Right lobe of liver (tissue), 6 donors: Measurements from ENCODE around the gene OR6K3. TPM values are rescaled to one million over a fixed set of nuclear protein-coding genes. Genes with fewer than 3 reads are reported as not detected.
"Not testable (repeated sequence)": the region's sequence is repeated elsewhere in the genome, so short reads cannot be mapped to it uniquely, and the experiment has no call there.

Experiments
- ATAC-seq, 4 donors: fragments of 200-7000 bp; cut with Tn5 transposase; one replicate each; pipeline ENCODE4 v1.9.1; 2020; ENCODE audit warnings: mild to moderate bottlenecking in 4 of 4, moderate library complexity in 4 of 4
- DNase-seq, 3 donors: peaks; one replicate each; pipeline ENCODE4 v3.0.0-alpha.2; 2020
- H3K27ac ChIP-seq, 3 donors: fragments of 200-600 bp; one replicate each; pipeline ENCODE4 v1.8.0; 2022
- H3K27me3 ChIP-seq, 2 donors: fragments of 200-600 bp; one replicate each; pipeline ENCODE4 v1.8.0; 2022
- H3K36me3 ChIP-seq, 4 donors: fragments of 200-600 bp; sonication (generic) in 1 of 4; one replicate each; pipeline versions ENCODE4 v1.5.1 to v1.8.0; 2017 to 2022; ENCODE audit warnings: control low read depth in 1 of 4
- H3K4me1 ChIP-seq, 4 donors: fragments of 200-600 bp; sonication (generic) in 1 of 4; one replicate each; pipeline versions ENCODE4 v1.5.1 to v1.8.0; 2017 to 2022; ENCODE audit warnings: control low read depth in 1 of 4
- H3K4me3 ChIP-seq, 3 donors: fragments of 200-600 bp; one replicate each; pipeline ENCODE4 v1.8.0; 2022
- H3K9me3 ChIP-seq, 4 donors: fragments of 200-600 bp; sonication (generic) in 1 of 4; one replicate each; pipeline versions ENCODE4 v1.5.1 to v1.8.0; 2017 to 2022; ENCODE audit warnings: control low read depth in 1 of 4
- CTCF ChIP-seq, 4 donors: fragments of 200-600 bp in 3 of 4; fragments of 450-650 bp in 1 of 4; IDR thresholded peaks; one replicate each; pipeline versions ENCODE4 v1.5.1 to v1.8.0; 2016 to 2022; ENCODE audit warnings: antibody characterized with exemption in 4 of 4, mild to moderate bottlenecking in 2 of 4
- POLR2A ChIP-seq: fragments of 450-650 bp; IDR thresholded peaks from one replicate; pipeline ENCODE4 v1.6.1; 2017; ENCODE audit warnings: antibody characterized with exemption, mild to moderate bottlenecking
- WGBS: methylation state at CpG from one replicate; pipeline ENCODE4 v1.1.6; 2018; ENCODE audit warnings: low coverage, low lambda C conversion rate; ENCODE audit not compliant: insufficient coverage; ENCODE audit errors: missing lambda C conversion rate; 5-methylcytosine and 5-hydroxymethylcytosine counted together
- intact Hi-C, 2 donors: fragments of 100-400 bp; cut with DNase I; formaldehyde crosslinking; loops; one replicate each; pipeline versions ENCODE4 v1.11.2 to v1.14.1; 2022
- total RNA-seq, 6 experiments: library from RNA; depleted of rRNA in 2 of 6; stranded (reverse); fragments of >200 nt in 2 of 6; fragmentation: NEBNext Ultra II Directional in 3 of 6; extraction: Animal tissue kit (Norgen Biotek cat#: 25700) in 3 of 6; gene quantifications; one replicate each; pipeline versions ENCODE4 v1.1.0 to v1.2.4, GENCODE V29; 2016 to 2023
- donor health status: DM: no; HTN: yes; CAD: no.
- donor health status: DM: no; HTN: no; CAD: no.
- donor health status: DM: no; HTN: no; CAD: no.
- donor health status: DM: no; HTN: yes; CAD: no.
- donor health status: DM: no; HTN: yes; CAD: no.

OR6K3 gene
- total RNA-seq, 6 experiments from 2014 or later = not detected

GRCh38 chr1:158706096-158706495, 14.4 kb downstream of the OR6K3 start:
- intact Hi-C loops = no loop called here
- no peaks in the 10 kb centered on the region for H3K4me1 ChIP-seq
- peak in 1 of 4 donors; percentile 33 for ATAC-seq
- 47% methylated on average over 2 of the region's 2 CpGs for WGBS
- no peak for DNase-seq
- no peak for TF ChIP-seq POLR2A
- no peak for TF ChIP-seq CTCF (IDR thresholded peaks at IDR 0.05)
- H3K4me3 ChIP-seq = no peak overlapping the region
- H3K27me3 ChIP-seq = no peaks in the 10 kb centered on the region
- H3K36me3 ChIP-seq = no peaks in the 10 kb centered on the region
- no peaks in the 10 kb centered on the region for H3K9me3 ChIP-seq
- H3K27ac ChIP-seq = no peak overlapping the region

- no peak for DNase-seq
- H3K36me3 ChIP-seq = no peaks in the 10 kb centered on the region
- 56% methylated on average over 4 of the region's 4 CpGs for WGBS
- no peaks in the 10 kb centered on the region for H3K27me3 ChIP-seq
- intact Hi-C loops = no loop called here
- no peaks in the 10 kb centered on the region for H3K4me1 ChIP-seq
- H3K27ac ChIP-seq = no peak within 1 kb of the TSS
- no peak for TF ChIP-seq POLR2A
- no peaks in the 10 kb centered on the region for H3K9me3 ChIP-seq
- no peak for ATAC-seq
- no peak within 1 kb of the TSS for H3K4me3 ChIP-seq
Observed at GRCh38 chr1:158700552-158700951, 20.0 kb downstream of the OR6K3 start, which contains the start of gene OR6K2. TSS of gene OR6K2 (minus strand) at chr1:158700652. CDS start at chr1:158700652, 0 bp downstream.

- Histone ChIP-seq H3K4me1 (no peaks in the 10 kb centered on the region), H3K9me3 (no peaks in the 10 kb centered on the region), H3K27me3 (no peaks in the 10 kb centered on the region), H3K36me3 (no peaks in the 10 kb centered on the region), H3K4me3 (no peak overlapping the region), H3K27ac (no peak overlapping the region)
- ATAC-seq (no peak), DNase-seq (no peak)
- intact Hi-C loops = no loop called here
- WGBS = 43% methylated on average over 2 of the region's 2 CpGs
- TF ChIP-seq CTCF (IDR thresholded peaks at IDR 0.05) (no peak), POLR2A (no peak)
Observed at GRCh38 chr1:158694596-158694995, 25.9 kb downstream of the OR6K3 start.

GRCh38 chr1:158692356-158692755, 28.2 kb downstream of the OR6K3 start:
- no peaks in the 10 kb centered on the region for H3K27me3 ChIP-seq
- intact Hi-C loops = no loop called here
- no peak for TF ChIP-seq CTCF (IDR thresholded peaks at IDR 0.05)
- no peak for TF ChIP-seq POLR2A
- no peak for DNase-seq
- ATAC-seq = no peak
- H3K36me3 ChIP-seq = no peaks in the 10 kb centered on the region
- no peaks in the 10 kb centered on the region for H3K9me3 ChIP-seq
- H3K27ac ChIP-seq = no peak overlapping the region
- no peak overlapping the region for H3K4me3 ChIP-seq
- no peaks in the 10 kb centered on the region for H3K4me1 ChIP-seq

- H3K9me3 ChIP-seq = no peaks in the 10 kb centered on the region
- no peak overlapping the region for H3K4me3 ChIP-seq
- H3K27ac ChIP-seq = no peak overlapping the region
- no peaks in the 10 kb centered on the region for H3K27me3 ChIP-seq
- intact Hi-C loops = no loop called here
- ATAC-seq = no peak
- TF ChIP-seq CTCF (IDR thresholded peaks at IDR 0.05) (no peak), POLR2A (no peak)
- H3K4me1 ChIP-seq = no peaks in the 10 kb centered on the region
- H3K36me3 ChIP-seq = no peaks in the 10 kb centered on the region
- DNase-seq = no peak
Observed at GRCh38 chr1:158691907-158692306, 28.6 kb downstream of the OR6K3 start.

GRCh38 chr1:158691149-158691548, 29.4 kb downstream of the OR6K3 start:
- ATAC-seq, H3K9me3 ChIP-seq, H3K4me3 ChIP-seq, intact Hi-C loops, H3K4me1 ChIP-seq, DNase-seq, H3K27me3 ChIP-seq, H3K27ac ChIP-seq, H3K36me3 ChIP-seq: not testable (repeated sequence)
- WGBS = 11% methylated on average over 1 of the region's 1 CpG
